ENCODE measurements around the gene SOCS6. TPM values are rescaled to one million over a fixed set of nuclear protein-coding genes. Genes with fewer than 3 reads are reported as not detected.

The SOCS6 gene
- total and polyA plus RNA-seq, 2 of the 13 experiments (the other 11 are each of a cell fraction or from before 2014, with no cell fraction given), result 18.6 to 38.3 TPM

DNA sequence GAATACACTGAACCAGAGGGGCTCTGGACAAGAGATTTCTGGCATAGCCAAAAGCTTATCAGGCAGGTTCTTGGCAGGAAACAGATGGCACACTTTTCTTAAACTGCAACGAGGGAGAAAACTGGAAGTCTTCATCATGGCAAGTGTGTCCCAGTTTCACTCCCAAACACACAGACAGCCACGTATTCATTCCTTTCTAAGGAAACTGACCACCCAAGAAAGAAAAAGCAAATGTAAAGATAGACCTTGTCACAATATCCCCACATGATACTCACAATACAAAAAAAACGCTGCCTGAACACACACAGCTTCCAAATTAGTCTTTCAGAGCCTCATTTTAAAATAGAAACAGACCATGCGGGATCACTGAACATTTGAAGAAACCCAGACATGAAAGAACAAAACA is 42.8 kb upstream of the SOCS6 start:
- no TSS peak for BruUV-seq (replicated peaks)
- WGBS (ENCODE audit: low lambda C conversion rate), result 18% methylated on average over 4 of the region's 4 CpGs
- ChIA-PET POLR2A (no interaction called here), CTCF (ENCODE audit: low intra/inter-chr PET ratio, low total read pairs) (no interaction called here)
- no peak for TF ChIP-seq ZNF317 (CRISPR knock-in tag; IDR thresholded peaks at IDR 0.05)
- no peak for TF ChIP-seq HNRNPL (IDR thresholded peaks at IDR 0.05; ENCODE audit: low read depth, low read length)
- Histone ChIP-seq H3K36me3 (replicated peaks in 1 of 2; ENCODE audit: control insufficient read depth in 1 of 2, insufficient read depth in 2 of 2, low read length in 2 of 2) (no peaks in the 10 kb centered on the region), H3K9me3 (ENCODE audit: low read length) (no peaks in the 10 kb centered on the region), H4K20me1 (ENCODE audit: insufficient read depth, low read length) (no peaks in the 10 kb centered on the region), H3K9ac (ENCODE audit: insufficient read depth, low read depth, low read length) (no peak overlapping the region), H3K27me3 (ENCODE audit: control insufficient read depth in 1 of 2, insufficient read depth in 2 of 2, low read length in 2 of 2) (no peaks in the 10 kb centered on the region), H2AFZ (ENCODE audit: low read length) (no peak overlapping the region), H3K4me3 (replicated peaks in 1 of 3; ENCODE audit: insufficient read depth in 1 of 3, low read depth in 2 of 3, low read length in 3 of 3) (no peak overlapping the region), H3K4me2 (ENCODE audit: low read depth, low read length) (no peak overlapping the region), H3K79me2 (ENCODE audit: insufficient read depth, low read length) (no peaks in the 10 kb centered on the region), H3K4me1 (ENCODE audit: insufficient read depth, low read length) (peaks cover 9% of the 10 kb centered on the region), H3K27ac (ENCODE audit: extremely low read length, insufficient read depth, low read length) (no peak overlapping the region)
- in situ Hi-C loops (cut with HindIII; ENCODE audit: extremely low pct_ligation_motif_present, low pct_unique_long_range_greater_than_20kb) (no loop called here), intact Hi-C loops (cut with micrococcal nuclease; ENCODE audit: unreplicated experiment) (no loop called here)
- ATAC-seq (no peak), FAIRE-seq (no peak), DNase-seq (ENCODE audit: low spot score) (no peak)

DNA sequence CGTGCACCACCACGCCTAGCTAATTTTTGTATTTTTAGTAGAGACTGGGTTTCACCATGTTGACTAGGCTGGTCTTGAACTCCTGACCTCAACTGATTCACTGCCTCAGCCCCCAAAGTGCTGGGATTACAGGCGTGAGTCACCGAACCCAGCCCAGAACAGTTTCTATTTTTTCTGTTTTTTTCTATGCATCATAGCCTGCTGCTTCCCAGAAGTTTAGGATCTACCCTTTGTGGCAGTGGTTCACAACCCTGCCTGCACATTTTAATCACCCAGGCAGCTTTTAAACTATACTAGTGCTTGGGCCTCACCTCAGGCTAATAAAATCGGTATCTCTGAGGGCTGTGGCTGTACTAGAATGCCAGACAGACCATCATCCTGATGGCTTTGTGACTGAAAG is 39.7 kb upstream of the SOCS6 start:
- no peak for DNase-seq (ENCODE audit: low spot score)
- ATAC-seq, result no peak
- CTCF ChIA-PET (ENCODE audit: low intra/inter-chr PET ratio, low total read pairs), result no interaction called here
- TF ChIP-seq ZNF460 (CRISPR knock-in tag; IDR thresholded peaks at IDR 0.05; ENCODE audit: borderline replicate concordance), result no peak
- no peak for TF ChIP-seq ELF1 (CRISPR knock-in tag; IDR thresholded peaks at IDR 0.05)
- TF ChIP-seq, protein P1, sequence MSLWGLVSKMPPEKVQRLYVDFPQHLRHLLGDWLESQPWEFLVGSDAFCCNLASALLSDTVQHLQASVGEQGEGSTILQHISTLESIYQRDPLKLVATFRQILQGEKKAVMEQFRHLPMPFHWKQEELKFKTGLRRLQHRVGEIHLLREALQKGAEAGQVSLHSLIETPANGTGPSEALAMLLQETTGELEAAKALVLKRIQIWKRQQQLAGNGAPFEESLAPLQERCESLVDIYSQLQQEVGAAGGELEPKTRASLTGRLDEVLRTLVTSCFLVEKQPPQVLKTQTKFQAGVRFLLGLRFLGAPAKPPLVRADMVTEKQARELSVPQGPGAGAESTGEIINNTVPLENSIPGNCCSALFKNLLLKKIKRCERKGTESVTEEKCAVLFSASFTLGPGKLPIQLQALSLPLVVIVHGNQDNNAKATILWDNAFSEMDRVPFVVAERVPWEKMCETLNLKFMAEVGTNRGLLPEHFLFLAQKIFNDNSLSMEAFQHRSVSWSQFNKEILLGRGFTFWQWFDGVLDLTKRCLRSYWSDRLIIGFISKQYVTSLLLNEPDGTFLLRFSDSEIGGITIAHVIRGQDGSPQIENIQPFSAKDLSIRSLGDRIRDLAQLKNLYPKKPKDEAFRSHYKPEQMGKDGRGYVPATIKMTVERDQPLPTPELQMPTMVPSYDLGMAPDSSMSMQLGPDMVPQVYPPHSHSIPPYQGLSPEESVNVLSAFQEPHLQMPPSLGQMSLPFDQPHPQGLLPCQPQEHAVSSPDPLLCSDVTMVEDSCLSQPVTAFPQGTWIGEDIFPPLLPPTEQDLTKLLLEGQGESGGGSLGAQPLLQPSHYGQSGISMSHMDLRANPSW (CRISPR knock-in tag; IDR thresholded peaks at IDR 0.05; ENCODE audit: borderline replicate concordance), result no peak
- TF ChIP-seq, protein P2, sequence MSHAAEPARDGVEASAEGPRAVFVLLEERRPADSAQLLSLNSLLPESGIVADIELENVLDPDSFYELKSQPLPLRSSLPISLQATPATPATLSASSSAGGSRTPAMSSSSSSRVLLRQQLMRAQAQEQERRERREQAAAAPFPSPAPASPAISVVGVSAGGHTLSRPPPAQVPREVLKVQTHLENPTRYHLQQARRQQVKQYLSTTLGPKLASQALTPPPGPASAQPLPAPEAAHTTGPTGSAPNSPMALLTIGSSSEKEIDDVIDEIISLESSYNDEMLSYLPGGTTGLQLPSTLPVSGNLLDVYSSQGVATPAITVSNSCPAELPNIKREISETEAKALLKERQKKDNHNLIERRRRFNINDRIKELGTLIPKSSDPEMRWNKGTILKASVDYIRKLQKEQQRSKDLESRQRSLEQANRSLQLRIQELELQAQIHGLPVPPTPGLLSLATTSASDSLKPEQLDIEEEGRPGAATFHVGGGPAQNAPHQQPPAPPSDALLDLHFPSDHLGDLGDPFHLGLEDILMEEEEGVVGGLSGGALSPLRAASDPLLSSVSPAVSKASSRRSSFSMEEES (CRISPR knock-in tag; IDR thresholded peaks at IDR 0.05), result no peak
- TF ChIP-seq SP4 (CRISPR knock-in tag; IDR thresholded peaks at IDR 0.05), result no peak
- no peak for TF ChIP-seq DNMT1 (CRISPR knock-in tag; IDR thresholded peaks at IDR 0.05)
- no peak for TF ChIP-seq IRF2 (CRISPR knock-in tag; IDR thresholded peaks at IDR 0.05)
- no peak for TF ChIP-seq SMARCC2 (IDR thresholded peaks at IDR 0.05)
- TF ChIP-seq DR1 (CRISPR knock-in tag; IDR thresholded peaks at IDR 0.05), result no peak
- no peak for TF ChIP-seq TBX3 (IDR thresholded peaks at IDR 0.05; ENCODE audit: borderline replicate concordance)
- TF ChIP-seq ZNF790 (CRISPR knock-in tag; IDR thresholded peaks at IDR 0.05; ENCODE audit: borderline replicate concordance), result no peak
- no peak for TF ChIP-seq FOXA1 (IDR thresholded peaks at IDR 0.05)
- no peak for TF ChIP-seq FOXA1 (CRISPR knock-in tag; IDR thresholded peaks at IDR 0.05)
- TF ChIP-seq, protein P3, sequence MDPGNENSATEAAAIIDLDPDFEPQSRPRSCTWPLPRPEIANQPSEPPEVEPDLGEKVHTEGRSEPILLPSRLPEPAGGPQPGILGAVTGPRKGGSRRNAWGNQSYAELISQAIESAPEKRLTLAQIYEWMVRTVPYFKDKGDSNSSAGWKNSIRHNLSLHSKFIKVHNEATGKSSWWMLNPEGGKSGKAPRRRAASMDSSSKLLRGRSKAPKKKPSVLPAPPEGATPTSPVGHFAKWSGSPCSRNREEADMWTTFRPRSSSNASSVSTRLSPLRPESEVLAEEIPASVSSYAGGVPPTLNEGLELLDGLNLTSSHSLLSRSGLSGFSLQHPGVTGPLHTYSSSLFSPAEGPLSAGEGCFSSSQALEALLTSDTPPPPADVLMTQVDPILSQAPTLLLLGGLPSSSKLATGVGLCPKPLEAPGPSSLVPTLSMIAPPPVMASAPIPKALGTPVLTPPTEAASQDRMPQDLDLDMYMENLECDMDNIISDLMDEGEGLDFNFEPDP (CRISPR knock-in tag; conservative IDR thresholded peaks at IDR 0.05), result no peak

More for the DNA sequence above, 39.7 kb upstream of the SOCS6 start:
- 34% methylated on average over 5 of the region's 5 CpGs for WGBS (ENCODE audit: low lambda C conversion rate)
- H3K79me2 ChIP-seq (ENCODE audit: insufficient read depth, low read length), result no peaks in the 10 kb centered on the region
- H2AFZ ChIP-seq (ENCODE audit: low read length), result no peak overlapping the region
- H3K27me3 ChIP-seq (ENCODE audit: control insufficient read depth in 1 of 2, insufficient read depth in 2 of 2, low read length in 2 of 2), result no peaks in the 10 kb centered on the region
- no peaks in the 10 kb centered on the region for H3K9me3 ChIP-seq (ENCODE audit: low read length)
- no peak overlapping the region for H3K4me3 ChIP-seq (replicated peaks in 1 of 3; ENCODE audit: insufficient read depth in 1 of 3, low read depth in 2 of 3, low read length in 3 of 3)
- FAIRE-seq, result no peak
- POLR2A ChIA-PET, result no interaction called here
- in situ Hi-C loops (cut with HindIII; ENCODE audit: extremely low pct_ligation_motif_present, low pct_unique_long_range_greater_than_20kb), result no loop called here
- no peaks in the 10 kb centered on the region for H3K36me3 ChIP-seq (replicated peaks in 1 of 2; ENCODE audit: control insufficient read depth in 1 of 2, insufficient read depth in 2 of 2, low read length in 2 of 2)
- no peaks in the 10 kb centered on the region for H3K4me1 ChIP-seq (ENCODE audit: insufficient read depth, low read length)
- BruUV-seq (replicated peaks), result no TSS peak
- intact Hi-C loops (cut with micrococcal nuclease; ENCODE audit: unreplicated experiment), result no loop called here
- no peak overlapping the region for H3K4me2 ChIP-seq (ENCODE audit: low read depth, low read length)
- H4K20me1 ChIP-seq (ENCODE audit: insufficient read depth, low read length), result no peaks in the 10 kb centered on the region
- H3K9ac ChIP-seq (ENCODE audit: insufficient read depth, low read depth, low read length), result no peak overlapping the region
- H3K27ac ChIP-seq (ENCODE audit: extremely low read length, insufficient read depth, low read length), result no peak overlapping the region

All from HepG2 (cell line).